DND-41 (cell line): ENCODE results near the gene FREY1.

ENCODE experiments used
- CTCF ChIP-seq: IDR thresholded peaks from 2 replicates; pipeline ENCODE4 v1.5.1; 2012; ENCODE audit warnings: borderline replicate concordance, low read length, moderate library complexity, mild to moderate bottlenecking; ENCODE audit not compliant: poor library complexity, severe bottlenecking; ENCODE audit errors: extremely low read depth
- EZH2 ChIP-seq: IDR thresholded peaks from 3 replicates; pipeline ENCODE4 v1.6.1; 2012; ENCODE audit warnings: borderline replicate concordance, low read depth, mild to moderate bottlenecking, moderate library complexity, low read length, inconsistent platforms; ENCODE audit not compliant: severe bottlenecking

GRCh38 chr11:45859661-45860140, 47.4 kb downstream of the FREY1 start:
- TF ChIP-seq CTCF (no peak), EZH2 (no peak)
